Vagina (tissue), 2 donors: Measurements from ENCODE around the gene DMD.

Experiments
- POLR2A ChIP-seq, 2 donors: fragments of 450-650 bp; IDR thresholded peaks; one replicate each; pipeline ENCODE4 v1.6.1; 2017; ENCODE audit warnings: antibody characterized with exemption in 2 of 2, mild to moderate bottlenecking in 2 of 2, moderate library complexity in 2 of 2
- TF ChIP-seq, protein P1 (sequence below), 3 experiments: fragments of 450-650 bp in 2 of 3; fragments of 200-600 bp in 1 of 3; sonication (generic) in 1 of 3; IDR thresholded peaks; one replicate each; pipeline ENCODE4 v1.5.1; 2017 to 2019; ENCODE audit warnings: antibody characterized with exemption in 3 of 3, mild to moderate bottlenecking in 2 of 3, moderate library complexity in 2 of 3

DNA sequence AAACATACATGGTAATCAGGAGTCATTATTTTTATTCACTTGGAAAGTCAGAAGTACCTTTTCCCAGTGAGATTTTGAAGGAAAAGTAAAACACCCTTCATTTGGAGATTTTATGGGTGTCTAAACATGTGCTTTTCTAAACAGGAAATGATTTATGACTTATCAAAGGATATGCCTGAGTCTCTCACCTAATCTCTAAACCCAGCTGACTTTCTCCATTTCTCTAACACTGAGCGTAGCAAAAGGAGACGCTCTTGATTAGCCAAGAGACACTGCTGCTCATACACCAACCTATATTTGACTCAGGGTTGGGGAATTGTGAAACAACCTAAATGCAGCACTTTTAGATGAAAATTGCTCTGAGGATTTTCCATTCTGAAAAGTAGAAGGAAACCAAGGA, 1671.0 kb downstream of the DMD start:
- TF ChIP-seq, protein P1, sequence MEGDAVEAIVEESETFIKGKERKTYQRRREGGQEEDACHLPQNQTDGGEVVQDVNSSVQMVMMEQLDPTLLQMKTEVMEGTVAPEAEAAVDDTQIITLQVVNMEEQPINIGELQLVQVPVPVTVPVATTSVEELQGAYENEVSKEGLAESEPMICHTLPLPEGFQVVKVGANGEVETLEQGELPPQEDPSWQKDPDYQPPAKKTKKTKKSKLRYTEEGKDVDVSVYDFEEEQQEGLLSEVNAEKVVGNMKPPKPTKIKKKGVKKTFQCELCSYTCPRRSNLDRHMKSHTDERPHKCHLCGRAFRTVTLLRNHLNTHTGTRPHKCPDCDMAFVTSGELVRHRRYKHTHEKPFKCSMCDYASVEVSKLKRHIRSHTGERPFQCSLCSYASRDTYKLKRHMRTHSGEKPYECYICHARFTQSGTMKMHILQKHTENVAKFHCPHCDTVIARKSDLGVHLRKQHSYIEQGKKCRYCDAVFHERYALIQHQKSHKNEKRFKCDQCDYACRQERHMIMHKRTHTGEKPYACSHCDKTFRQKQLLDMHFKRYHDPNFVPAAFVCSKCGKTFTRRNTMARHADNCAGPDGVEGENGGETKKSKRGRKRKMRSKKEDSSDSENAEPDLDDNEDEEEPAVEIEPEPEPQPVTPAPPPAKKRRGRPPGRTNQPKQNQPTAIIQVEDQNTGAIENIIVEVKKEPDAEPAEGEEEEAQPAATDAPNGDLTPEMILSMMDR (IDR thresholded peaks at IDR 0.05), result no peak
- no peak for TF ChIP-seq POLR2A (IDR thresholded peaks at IDR 0.05)
